Measurements from ENCODE around the gene ARHGAP4.

Gene ARHGAP4

GRCh38 chrX:153864101-153864500 is 62.0 kb downstream of the ARHGAP4 start:
- DNase-seq: no peak

GRCh38 chrX:153863251-153863991 is 62.6 kb downstream of the ARHGAP4 start:
- DNase-seq: no peak

- no peak for DNase-seq
Observed at GRCh38 chrX:153862369-153863250, 63.5 kb downstream of the ARHGAP4 start.

- no peak for DNase-seq
Observed at GRCh38 chrX:153861733-153862310, 64.2 kb downstream of the ARHGAP4 start.

- DNase-seq: no peak
Observed at GRCh38 chrX:153861151-153861550, 64.9 kb downstream of the ARHGAP4 start.
